Measurements from ENCODE around the gene MTA3.
"Not testable (repeated sequence)": the region's sequence is repeated elsewhere in the genome, so short reads cannot be mapped to it uniquely, and the experiment has no call there.

MTA3 gene

DNA sequence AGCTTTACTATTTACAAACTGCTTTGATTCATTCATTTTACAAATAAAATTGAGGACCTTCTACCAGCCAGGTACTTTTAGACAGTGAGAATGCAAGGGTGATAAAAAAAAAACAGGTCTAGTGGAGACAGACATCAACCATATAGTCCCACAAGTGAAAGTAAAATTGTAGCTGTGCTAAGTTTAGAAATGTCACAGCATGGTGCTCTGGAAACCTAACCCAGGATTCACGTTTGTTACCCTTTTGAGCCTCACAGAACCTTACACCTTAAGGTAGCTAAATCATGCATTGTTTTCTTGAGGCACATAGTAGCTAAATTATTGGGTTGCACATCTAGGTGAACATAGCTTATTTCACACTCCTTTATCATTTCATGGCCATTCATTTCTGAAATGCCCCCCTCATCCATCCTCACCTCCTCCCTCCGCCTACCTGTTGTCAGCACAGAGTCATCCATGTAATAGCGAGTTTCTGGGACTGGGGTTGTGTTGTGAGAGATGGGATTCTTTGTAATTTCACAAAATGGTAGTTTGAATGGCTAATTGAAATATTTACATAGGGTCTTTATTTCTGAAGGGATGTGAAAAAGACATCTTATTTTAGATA lies 7.1 kb downstream of the MTA3 start:
- no peak overlapping the region for H3K27ac ChIP-seq (replicated peaks)
- DNase-seq (ENCODE audit: low read depth in 1 of 2, low spot score in 1 of 2): no peak
- TF ChIP-seq, protein P1, sequence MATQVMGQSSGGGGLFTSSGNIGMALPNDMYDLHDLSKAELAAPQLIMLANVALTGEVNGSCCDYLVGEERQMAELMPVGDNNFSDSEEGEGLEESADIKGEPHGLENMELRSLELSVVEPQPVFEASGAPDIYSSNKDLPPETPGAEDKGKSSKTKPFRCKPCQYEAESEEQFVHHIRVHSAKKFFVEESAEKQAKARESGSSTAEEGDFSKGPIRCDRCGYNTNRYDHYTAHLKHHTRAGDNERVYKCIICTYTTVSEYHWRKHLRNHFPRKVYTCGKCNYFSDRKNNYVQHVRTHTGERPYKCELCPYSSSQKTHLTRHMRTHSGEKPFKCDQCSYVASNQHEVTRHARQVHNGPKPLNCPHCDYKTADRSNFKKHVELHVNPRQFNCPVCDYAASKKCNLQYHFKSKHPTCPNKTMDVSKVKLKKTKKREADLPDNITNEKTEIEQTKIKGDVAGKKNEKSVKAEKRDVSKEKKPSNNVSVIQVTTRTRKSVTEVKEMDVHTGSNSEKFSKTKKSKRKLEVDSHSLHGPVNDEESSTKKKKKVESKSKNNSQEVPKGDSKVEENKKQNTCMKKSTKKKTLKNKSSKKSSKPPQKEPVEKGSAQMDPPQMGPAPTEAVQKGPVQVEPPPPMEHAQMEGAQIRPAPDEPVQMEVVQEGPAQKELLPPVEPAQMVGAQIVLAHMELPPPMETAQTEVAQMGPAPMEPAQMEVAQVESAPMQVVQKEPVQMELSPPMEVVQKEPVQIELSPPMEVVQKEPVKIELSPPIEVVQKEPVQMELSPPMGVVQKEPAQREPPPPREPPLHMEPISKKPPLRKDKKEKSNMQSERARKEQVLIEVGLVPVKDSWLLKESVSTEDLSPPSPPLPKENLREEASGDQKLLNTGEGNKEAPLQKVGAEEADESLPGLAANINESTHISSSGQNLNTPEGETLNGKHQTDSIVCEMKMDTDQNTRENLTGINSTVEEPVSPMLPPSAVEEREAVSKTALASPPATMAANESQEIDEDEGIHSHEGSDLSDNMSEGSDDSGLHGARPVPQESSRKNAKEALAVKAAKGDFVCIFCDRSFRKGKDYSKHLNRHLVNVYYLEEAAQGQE (IDR thresholded peaks at IDR 0.05; ENCODE audit: insufficient replicate concordance, low read depth): no peak
- TF ChIP-seq POLR2AphosphoS5 (IDR thresholded peaks at IDR 0.05; ENCODE audit: low read depth) (no peak), GABPA (IDR thresholded peaks at IDR 0.05; ENCODE audit: low read depth) (no peak), SPI1 (IDR thresholded peaks at IDR 0.05; ENCODE audit: borderline replicate concordance, low read depth) (no peak)
- TF ChIP-seq, protein P2, sequence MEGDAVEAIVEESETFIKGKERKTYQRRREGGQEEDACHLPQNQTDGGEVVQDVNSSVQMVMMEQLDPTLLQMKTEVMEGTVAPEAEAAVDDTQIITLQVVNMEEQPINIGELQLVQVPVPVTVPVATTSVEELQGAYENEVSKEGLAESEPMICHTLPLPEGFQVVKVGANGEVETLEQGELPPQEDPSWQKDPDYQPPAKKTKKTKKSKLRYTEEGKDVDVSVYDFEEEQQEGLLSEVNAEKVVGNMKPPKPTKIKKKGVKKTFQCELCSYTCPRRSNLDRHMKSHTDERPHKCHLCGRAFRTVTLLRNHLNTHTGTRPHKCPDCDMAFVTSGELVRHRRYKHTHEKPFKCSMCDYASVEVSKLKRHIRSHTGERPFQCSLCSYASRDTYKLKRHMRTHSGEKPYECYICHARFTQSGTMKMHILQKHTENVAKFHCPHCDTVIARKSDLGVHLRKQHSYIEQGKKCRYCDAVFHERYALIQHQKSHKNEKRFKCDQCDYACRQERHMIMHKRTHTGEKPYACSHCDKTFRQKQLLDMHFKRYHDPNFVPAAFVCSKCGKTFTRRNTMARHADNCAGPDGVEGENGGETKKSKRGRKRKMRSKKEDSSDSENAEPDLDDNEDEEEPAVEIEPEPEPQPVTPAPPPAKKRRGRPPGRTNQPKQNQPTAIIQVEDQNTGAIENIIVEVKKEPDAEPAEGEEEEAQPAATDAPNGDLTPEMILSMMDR (IDR thresholded peaks at IDR 0.05; ENCODE audit: insufficient read depth, low read length): no peak
- H3K27me3 ChIP-seq (ENCODE audit: insufficient read depth, poor library complexity, severe bottlenecking): no peaks in the 10 kb centered on the region
- H3K4me3 ChIP-seq (replicated peaks; ENCODE audit: insufficient read depth, low read length): no peak overlapping the region

DNA sequence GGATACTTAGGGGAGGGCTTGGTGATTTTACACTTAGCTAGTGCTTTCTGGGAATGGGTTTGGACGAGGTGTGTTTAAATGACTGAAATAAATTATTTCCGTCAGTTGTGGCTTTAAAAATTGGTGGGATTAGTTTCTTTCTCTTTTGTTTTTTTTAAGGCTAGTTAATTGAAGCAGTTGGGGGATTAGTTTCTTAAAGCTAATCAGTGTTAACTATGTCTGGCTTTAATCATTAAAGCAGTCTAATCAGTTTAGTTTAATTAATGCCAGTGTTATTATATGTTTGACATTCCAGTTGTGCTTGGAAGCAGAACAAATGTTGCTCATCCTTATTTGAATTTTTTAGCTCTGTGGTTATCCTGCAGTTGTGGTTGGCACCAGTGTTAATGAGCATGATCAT lies 10.2 kb downstream of the MTA3 start:
- no peaks in the 10 kb centered on the region for H3K27me3 ChIP-seq (ENCODE audit: insufficient read depth, poor library complexity, severe bottlenecking)
- no peak for DNase-seq (ENCODE audit: low read depth in 1 of 2, low spot score in 1 of 2)
- TF ChIP-seq SPI1 (IDR thresholded peaks at IDR 0.05; ENCODE audit: borderline replicate concordance, low read depth) (no peak), GABPA (IDR thresholded peaks at IDR 0.05; ENCODE audit: low read depth) (no peak), POLR2AphosphoS5 (IDR thresholded peaks at IDR 0.05; ENCODE audit: low read depth) (no peak)
- TF ChIP-seq, protein P2 (IDR thresholded peaks at IDR 0.05; ENCODE audit: insufficient read depth, low read length): no peak
- TF ChIP-seq, protein P1 (IDR thresholded peaks at IDR 0.05; ENCODE audit: insufficient replicate concordance, low read depth): no peak
- no peak overlapping the region for H3K27ac ChIP-seq (replicated peaks)
- H3K4me3 ChIP-seq (replicated peaks; ENCODE audit: insufficient read depth, low read length): no peak overlapping the region

DNA sequence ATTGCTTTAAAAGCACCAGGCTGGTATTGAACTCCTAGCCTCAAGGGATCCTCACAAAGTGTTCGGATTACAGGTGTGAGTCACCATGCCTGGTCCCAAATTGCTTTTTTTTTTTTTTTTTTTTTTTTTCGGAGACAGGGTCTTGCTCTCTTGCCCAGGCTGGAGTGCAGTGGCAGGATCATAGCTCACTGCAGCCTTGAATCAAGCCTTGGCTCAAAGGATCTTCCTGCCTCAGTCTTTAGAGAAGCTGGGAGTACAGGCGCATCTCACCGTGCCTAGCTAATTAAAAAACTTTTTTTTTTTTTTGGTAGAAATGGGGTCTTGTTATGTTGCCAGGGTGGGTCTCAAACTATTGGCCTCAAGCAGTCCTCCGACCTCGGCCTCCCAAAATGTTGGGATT lies 12.8 kb downstream of the MTA3 start:
- H3K4me3 ChIP-seq (replicated peaks; ENCODE audit: insufficient read depth, low read length): no peak overlapping the region
- H3K27ac ChIP-seq (replicated peaks): no peak overlapping the region
- TF ChIP-seq, protein P2 (IDR thresholded peaks at IDR 0.05; ENCODE audit: insufficient read depth, low read length): no peak
- TF ChIP-seq GABPA (IDR thresholded peaks at IDR 0.05; ENCODE audit: low read depth): no peak
- H3K27me3 ChIP-seq (ENCODE audit: insufficient read depth, poor library complexity, severe bottlenecking): no peaks in the 10 kb centered on the region
- DNase-seq (ENCODE audit: low read depth in 1 of 2, low spot score in 1 of 2): no peak

DNA sequence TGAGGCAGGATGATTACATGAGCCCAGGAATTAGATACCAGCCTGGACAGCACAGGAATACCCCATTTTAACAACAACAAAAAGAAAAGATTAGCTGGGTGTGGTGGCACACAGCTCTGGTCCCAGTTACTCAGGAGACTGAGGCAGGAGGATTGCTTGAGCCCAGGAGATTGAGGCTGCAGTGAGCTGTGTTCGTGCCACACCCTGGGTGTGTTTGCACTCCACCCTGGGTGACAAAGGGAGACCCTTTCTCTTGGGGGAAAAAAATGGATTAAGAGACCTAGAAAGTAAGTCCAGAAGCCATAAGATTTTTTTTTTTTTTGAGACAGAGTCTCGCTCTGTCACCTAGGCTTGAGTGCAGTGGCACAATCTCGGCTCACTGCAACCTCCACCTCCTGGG lies 16.2 kb downstream of the MTA3 start:
- not testable (repeated sequence) for H3K27ac ChIP-seq (replicated peaks); H3K27me3 ChIP-seq (ENCODE audit: insufficient read depth, poor library complexity, severe bottlenecking); H3K4me3 ChIP-seq (replicated peaks; ENCODE audit: insufficient read depth, low read length); DNase-seq (ENCODE audit: low read depth in 1 of 2, low spot score in 1 of 2)
